ENCODE results near the gene COL4A2.

- no peak for TF ChIP-seq CTCF (IDR thresholded peaks at IDR 0.05; ENCODE audit: low read depth, low read length, missing input control)
- TF ChIP-seq TAF1 (conservative IDR thresholded peaks at IDR 0.05) = no peak
- TF ChIP-seq RAD21 (IDR thresholded peaks at IDR 0.05) = no peak
- no peak for TF ChIP-seq MAX (IDR thresholded peaks at IDR 0.05)
- TF ChIP-seq ZBTB33 (IDR thresholded peaks at IDR 0.05) = no peak
- TF ChIP-seq ATF3 (IDR thresholded peaks at IDR 0.05) = no peak
- TF ChIP-seq REST (IDR thresholded peaks at IDR 0.05) = no peak
- no peak for TF ChIP-seq SP1 (IDR thresholded peaks at IDR 0.05)
- TF ChIP-seq RXRA (IDR thresholded peaks at IDR 0.05) = no peak
- TF ChIP-seq NR2F2 (IDR thresholded peaks at IDR 0.05) = no peak
Observed at GRCh38 chr13:110546378-110546777, 239.3 kb downstream of the COL4A2 start.

Data from liver (tissue), 3 donors.